ENCODE measurements around the gene UNKL.
"Not testable (repeated sequence)": the region's sequence is repeated elsewhere in the genome, so short reads cannot be mapped to it uniquely, and the experiment has no call there.

Gene UNKL

GRCh38 chr16:1330260-1330914 is 84.1 kb downstream of the UNKL start:
- in situ Hi-C loops (cut with MboI; ENCODE audit: low sequenced_read_pairs) = no loop called here

DNA sequence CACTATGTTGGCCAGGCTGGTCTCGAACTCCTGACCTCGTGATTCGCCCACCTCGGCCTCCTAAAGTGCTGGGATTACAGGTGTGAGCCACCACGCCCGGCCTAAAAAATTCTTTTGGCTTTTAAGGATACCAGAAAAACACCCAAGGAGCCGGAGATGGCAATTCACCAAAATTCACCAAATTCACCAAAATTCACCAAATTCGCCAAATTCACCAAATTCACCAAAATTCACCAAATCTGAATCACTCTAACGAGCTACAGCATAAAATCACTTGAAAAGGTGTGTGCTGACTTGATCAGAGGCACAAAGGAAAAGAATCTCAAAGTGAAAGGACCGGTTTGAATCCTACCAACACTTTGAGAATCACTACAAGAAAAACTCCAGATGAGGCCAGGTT is 85.5 kb downstream of the UNKL start:
- in situ Hi-C loops (cut with MboI; ENCODE audit: low sequenced_read_pairs) = not testable (repeated sequence)

- in situ Hi-C loops (cut with MboI; ENCODE audit: low sequenced_read_pairs) = not testable (repeated sequence)
Measured at GRCh38 chr16:1328136-1328535, 86.4 kb downstream of the UNKL start.

- in situ Hi-C loops (cut with MboI; ENCODE audit: low sequenced_read_pairs) = no loop called here
Measured at GRCh38 chr16:1327619-1327947, 86.9 kb downstream of the UNKL start.

- in situ Hi-C loops (cut with MboI; ENCODE audit: low sequenced_read_pairs) = no loop called here
Measured at GRCh38 chr16:1326946-1327618, 87.4 kb downstream of the UNKL start.

- in situ Hi-C loops (cut with MboI; ENCODE audit: low sequenced_read_pairs) = no loop called here
Measured at GRCh38 chr16:1326391-1326790, 88.1 kb downstream of the UNKL start.

- in situ Hi-C loops (cut with MboI; ENCODE audit: low sequenced_read_pairs) = no loop called here
Measured at GRCh38 chr16:1325673-1326371, 88.7 kb downstream of the UNKL start.

GRCh38 chr16:1325261-1325660 is 89.2 kb downstream of the UNKL start:
- in situ Hi-C loops (cut with MboI; ENCODE audit: low sequenced_read_pairs) = no loop called here

- in situ Hi-C loops (cut with MboI; ENCODE audit: low sequenced_read_pairs) = no loop called here
Measured at GRCh38 chr16:1324286-1324826, 90.1 kb downstream of the UNKL start.

GRCh38 chr16:1323296-1324239 is 90.9 kb downstream of the UNKL start:
- in situ Hi-C loops (cut with MboI; ENCODE audit: low sequenced_read_pairs) = no loop called here

GRCh38 chr16:1322407-1322806 is 92.1 kb downstream of the UNKL start:
- in situ Hi-C loops (cut with MboI; ENCODE audit: low sequenced_read_pairs) = no loop called here

DNA sequence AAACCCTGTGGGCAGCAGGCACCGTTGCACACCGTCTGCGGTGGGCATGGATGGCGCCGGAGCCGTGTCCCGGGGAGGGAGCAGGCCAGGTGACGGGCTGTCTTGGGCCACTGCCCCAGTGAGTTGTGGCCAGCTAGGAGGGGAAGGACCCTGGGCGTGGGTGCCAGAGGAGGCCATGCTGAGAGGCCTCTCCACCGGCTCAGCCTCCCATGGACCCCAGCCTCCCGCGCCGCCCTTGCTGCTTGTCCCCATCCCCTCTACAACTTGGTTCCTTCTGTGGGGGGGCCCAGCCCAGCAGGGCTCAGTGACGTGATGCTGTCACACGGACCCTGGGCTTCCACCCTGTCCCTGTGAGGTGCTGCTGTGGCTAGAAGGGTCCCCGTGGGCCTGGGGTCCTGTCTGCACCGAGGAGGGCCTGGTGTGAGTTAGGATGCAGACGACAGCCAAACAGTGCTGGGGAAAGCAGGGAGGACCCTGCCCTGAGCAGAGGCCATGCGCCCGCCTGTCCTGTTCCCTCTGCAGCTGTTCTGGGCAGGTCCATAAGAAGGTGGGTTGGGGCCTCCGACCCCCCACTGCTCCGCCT is 93.8 kb downstream of the UNKL start:
- in situ Hi-C loops (cut with MboI; ENCODE audit: low sequenced_read_pairs) = no loop called here

DNA sequence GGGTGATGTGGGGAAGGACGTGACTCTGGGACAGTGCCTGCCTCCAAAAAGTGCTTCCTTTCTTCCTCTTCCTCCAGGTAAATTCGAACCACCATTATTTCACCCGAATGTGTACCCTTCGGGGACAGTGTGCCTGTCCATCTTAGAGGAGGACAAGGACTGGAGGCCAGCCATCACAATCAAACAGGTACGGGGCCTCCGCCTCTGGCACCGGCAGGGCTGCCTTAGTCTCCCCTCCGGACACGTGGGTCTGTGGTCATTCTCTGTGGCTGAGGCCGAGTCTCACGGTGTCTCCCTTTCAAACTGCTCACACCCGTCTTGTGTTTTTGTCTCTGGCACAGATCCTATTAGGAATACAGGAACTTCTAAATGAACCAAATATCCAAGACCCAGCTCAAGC is 94.4 kb downstream of the UNKL start:
- in situ Hi-C loops (cut with MboI; ENCODE audit: low sequenced_read_pairs) = no loop called here

- in situ Hi-C loops (cut with MboI; ENCODE audit: low sequenced_read_pairs) = no loop called here
Measured at GRCh38 chr16:1319041-1319440, 95.5 kb downstream of the UNKL start.

- in situ Hi-C loops (cut with MboI; ENCODE audit: low sequenced_read_pairs) = no loop called here
Measured at GRCh38 chr16:1318268-1318545, 96.3 kb downstream of the UNKL start.

DNA sequence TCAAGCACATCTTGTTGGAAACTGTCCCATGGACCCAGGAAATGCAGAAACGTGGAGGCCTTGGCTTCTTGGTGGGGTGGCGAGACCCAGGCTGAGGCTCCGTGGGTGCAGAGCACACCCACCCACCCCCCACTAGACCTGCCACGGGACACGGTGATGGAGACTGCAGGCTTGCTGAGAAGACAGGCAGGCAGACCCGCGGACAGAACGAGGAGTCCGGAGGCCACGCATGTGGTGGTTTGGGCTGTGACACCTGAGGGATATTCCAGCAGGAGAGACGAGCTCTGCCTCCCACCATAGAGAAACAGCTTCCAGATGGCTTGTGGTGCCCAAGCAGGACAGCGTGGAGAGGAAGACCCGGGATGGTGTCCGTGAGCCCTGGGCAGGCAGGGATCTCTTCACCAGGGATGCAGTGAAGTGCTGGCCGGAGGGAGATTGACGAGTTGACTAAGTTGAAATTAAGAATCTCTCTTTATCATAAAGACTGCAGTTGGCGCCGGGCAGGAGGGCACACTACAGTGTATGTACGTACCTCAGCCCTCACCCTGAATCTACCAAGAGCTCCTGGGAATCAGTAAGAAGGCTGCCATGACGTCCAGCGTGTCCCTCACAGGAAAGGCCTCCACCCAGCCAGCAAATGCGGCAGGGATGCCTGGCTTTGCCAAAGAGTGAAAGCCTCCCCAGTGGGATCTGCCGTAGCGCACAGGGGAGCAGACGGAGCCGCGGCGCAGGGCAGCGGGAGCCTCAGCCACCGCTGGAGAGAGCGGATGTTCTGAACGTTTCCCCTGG is 96.8 kb downstream of the UNKL start:
- in situ Hi-C loops (cut with MboI; ENCODE audit: low sequenced_read_pairs) = no loop called here

GRCh38 chr16:1316033-1316405 is 98.5 kb downstream of the UNKL start:
- in situ Hi-C loops (cut with MboI; ENCODE audit: low sequenced_read_pairs) = no loop called here

DNA sequence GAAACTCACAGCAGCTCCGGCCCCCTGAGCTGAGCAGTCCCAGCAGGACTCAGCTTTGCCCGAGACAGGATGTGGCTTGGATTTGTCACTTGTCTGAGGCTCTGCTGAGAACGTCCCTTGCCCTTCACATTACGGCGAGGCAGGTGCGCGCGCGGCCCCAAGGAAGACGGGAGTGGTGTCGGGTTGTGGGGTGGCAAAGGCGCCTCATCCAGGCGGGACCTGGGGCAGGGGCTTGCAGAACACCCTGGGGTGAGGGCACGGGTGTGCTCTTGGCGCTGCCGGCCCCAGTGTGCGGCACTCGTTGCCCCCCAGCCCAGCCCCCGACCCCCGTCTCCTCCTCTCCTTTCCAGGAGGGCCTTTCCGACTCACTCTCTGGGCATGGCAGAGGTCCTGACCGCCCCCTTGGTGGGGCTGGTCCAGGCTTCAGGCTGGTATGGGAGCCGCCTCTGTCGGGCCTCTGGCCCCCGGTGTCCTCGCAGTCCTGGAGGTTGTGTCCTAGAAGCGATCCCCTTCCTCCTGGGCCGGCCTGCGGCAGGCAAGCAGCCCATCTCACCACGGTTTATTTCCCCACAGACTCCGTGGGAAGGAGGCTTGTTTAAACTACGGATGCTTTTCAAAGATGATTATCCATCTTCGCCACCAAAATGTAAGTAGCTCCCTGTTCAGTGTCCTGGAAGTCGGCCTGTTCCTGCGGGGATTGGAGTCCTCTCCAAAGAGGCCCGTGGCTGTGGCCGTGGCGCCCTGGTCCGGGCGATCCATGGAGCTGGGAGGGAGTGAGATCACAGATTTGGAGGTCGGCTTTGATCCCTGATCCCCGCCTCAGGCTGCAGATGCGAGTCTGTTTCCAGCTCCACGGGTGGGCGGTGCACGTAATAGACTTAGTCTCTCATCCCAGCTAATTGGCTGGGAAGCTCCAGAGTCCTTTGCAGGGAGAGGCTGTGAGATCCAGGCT is 99.1 kb downstream of the UNKL start:
- in situ Hi-C loops (cut with MboI; ENCODE audit: low sequenced_read_pairs) = no loop called here
